B cell (primary cell): Measurements from ENCODE around the gene NFRKB.

Experiments
- CTCF ChIP-seq: fragments of 200-600 bp; IDR thresholded peaks from one replicate; pipeline ENCODE4 v1.8.0; 2022; ENCODE audit warnings: antibody characterized with exemption, mild to moderate bottlenecking
- EZH2 ChIP-seq: IDR thresholded peaks from 2 replicates; pipeline ENCODE4 v1.6.1; 2012; ENCODE audit warnings: borderline replicate concordance, low read depth, mild to moderate bottlenecking, moderate library complexity, low read length; ENCODE audit not compliant: insufficient read depth, poor library complexity, severe bottlenecking

- TF ChIP-seq CTCF (no peak), EZH2 (no peak)
Measured at GRCh38 chr11:129865701-129866100, 29.7 kb downstream of the NFRKB start.
